ENCODE data around the gene GALNT11.

Gene GALNT11

GRCh38 chr7:152103066-152103465 lies 77.6 kb downstream of the GALNT11 start:
- Histone ChIP-seq H3F3A (ENCODE audit: control insufficient read depth, insufficient read depth) (no peaks in the 10 kb centered on the region), H3K4me3 (ENCODE audit: low read length) (no peak overlapping the region), H3K36me3 (ENCODE audit: control insufficient read depth, low read length) (no peaks in the 10 kb centered on the region), H3K9me3 (ENCODE audit: control insufficient read depth, insufficient read depth, low read length) (no peaks in the 10 kb centered on the region), H3K9me2 (replicated peaks; ENCODE audit: control insufficient read depth, low read length) (no peaks in the 10 kb centered on the region), H3K27ac (ENCODE audit: low read depth, low read length) (no peak overlapping the region), H4K20me1 (ENCODE audit: control insufficient read depth, insufficient read depth, low read depth, low read length) (no peaks in the 10 kb centered on the region), H3K27me3 (ENCODE audit: control insufficient read depth, low read length) (peaks cover 3% of the 10 kb centered on the region; the same call in 1 of the 2 replicates), H3K4me1 (ENCODE audit: control insufficient read depth, low read length) (no peaks in the 10 kb centered on the region), H3K79me2 (ENCODE audit: control insufficient read depth, low read length) (no peaks in the 10 kb centered on the region), H3K4me2 (ENCODE audit: low read length) (no peak overlapping the region)
- TF ChIP-seq EZH2phosphoT487 (IDR thresholded peaks at IDR 0.05; ENCODE audit: borderline replicate concordance, low read length): no peak
- TF ChIP-seq, protein P1, sequence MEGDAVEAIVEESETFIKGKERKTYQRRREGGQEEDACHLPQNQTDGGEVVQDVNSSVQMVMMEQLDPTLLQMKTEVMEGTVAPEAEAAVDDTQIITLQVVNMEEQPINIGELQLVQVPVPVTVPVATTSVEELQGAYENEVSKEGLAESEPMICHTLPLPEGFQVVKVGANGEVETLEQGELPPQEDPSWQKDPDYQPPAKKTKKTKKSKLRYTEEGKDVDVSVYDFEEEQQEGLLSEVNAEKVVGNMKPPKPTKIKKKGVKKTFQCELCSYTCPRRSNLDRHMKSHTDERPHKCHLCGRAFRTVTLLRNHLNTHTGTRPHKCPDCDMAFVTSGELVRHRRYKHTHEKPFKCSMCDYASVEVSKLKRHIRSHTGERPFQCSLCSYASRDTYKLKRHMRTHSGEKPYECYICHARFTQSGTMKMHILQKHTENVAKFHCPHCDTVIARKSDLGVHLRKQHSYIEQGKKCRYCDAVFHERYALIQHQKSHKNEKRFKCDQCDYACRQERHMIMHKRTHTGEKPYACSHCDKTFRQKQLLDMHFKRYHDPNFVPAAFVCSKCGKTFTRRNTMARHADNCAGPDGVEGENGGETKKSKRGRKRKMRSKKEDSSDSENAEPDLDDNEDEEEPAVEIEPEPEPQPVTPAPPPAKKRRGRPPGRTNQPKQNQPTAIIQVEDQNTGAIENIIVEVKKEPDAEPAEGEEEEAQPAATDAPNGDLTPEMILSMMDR (IDR thresholded peaks at IDR 0.05; ENCODE audit: low read depth, low read length, poor library complexity, severe bottlenecking): no peak

DNA sequence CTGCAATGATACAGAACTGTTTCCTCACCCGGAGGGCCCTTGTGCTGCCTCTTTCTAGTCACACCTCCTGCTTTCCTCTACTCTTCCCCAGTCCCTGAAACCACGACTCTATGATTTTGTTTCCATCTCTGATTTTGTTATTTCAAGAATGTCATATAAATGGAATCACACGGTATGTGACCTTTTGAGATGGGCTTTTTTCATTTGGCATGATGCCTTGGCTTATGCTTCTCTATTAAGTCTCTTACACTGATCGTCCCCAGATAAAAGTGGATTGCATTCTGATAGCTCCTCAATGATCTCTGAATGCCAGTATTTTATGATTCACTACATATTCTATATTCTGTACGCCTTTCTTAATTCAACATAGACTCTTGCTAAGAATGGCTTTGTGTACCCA lies 78.2 kb downstream of the GALNT11 start:
- H3K27me3 ChIP-seq (ENCODE audit: control insufficient read depth, low read length): peaks cover under 1% of the 10 kb centered on the region; the same call in 1 of the 2 replicates
- no peaks in the 10 kb centered on the region for H3K36me3 ChIP-seq (ENCODE audit: control insufficient read depth, low read length)
- no peaks in the 10 kb centered on the region for H4K20me1 ChIP-seq (ENCODE audit: control insufficient read depth, insufficient read depth, low read depth, low read length)
- H3K4me2 ChIP-seq (ENCODE audit: low read length): no peak overlapping the region
- no peaks in the 10 kb centered on the region for H3K4me1 ChIP-seq (ENCODE audit: control insufficient read depth, low read length)
- no peak overlapping the region for H3K27ac ChIP-seq (ENCODE audit: low read depth, low read length)
- no peaks in the 10 kb centered on the region for H3K79me2 ChIP-seq (ENCODE audit: control insufficient read depth, low read length)
- no peaks in the 10 kb centered on the region for H3F3A ChIP-seq (ENCODE audit: control insufficient read depth, insufficient read depth)
- H3K9me3 ChIP-seq (ENCODE audit: control insufficient read depth, insufficient read depth, low read length): no peaks in the 10 kb centered on the region
- TF ChIP-seq, protein P1 (IDR thresholded peaks at IDR 0.05; ENCODE audit: low read depth, low read length, poor library complexity, severe bottlenecking): no peak
- no peak for TF ChIP-seq EZH2phosphoT487 (IDR thresholded peaks at IDR 0.05; ENCODE audit: borderline replicate concordance, low read length)
- no peaks in the 10 kb centered on the region for H3K9me2 ChIP-seq (replicated peaks; ENCODE audit: control insufficient read depth, low read length)
- no peak overlapping the region for H3K4me3 ChIP-seq (ENCODE audit: low read length)

DNA sequence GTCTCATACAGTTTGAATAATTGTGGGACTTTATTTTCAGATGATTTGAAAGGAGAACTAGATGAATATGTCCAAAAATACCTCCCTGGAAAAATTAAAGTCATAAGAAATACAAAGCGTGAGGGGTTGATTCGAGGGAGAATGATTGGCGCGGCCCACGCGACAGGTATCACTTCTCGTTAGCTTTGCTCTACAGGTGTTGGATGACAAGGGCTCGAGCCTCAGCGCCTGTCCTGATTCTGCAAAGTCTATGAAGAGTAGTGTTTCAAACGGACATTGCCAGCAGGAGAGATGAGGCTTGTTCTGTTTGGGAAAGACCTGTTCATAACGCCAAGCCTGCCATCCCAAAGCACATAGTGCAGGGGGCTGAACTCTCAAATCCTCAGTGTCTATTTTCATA lies 79.7 kb downstream of the GALNT11 start:
- Histone ChIP-seq H3K4me2 (ENCODE audit: low read length) (no peak overlapping the region), H3K9me2 (replicated peaks; ENCODE audit: control insufficient read depth, low read length) (no peaks in the 10 kb centered on the region), H3K36me3 (ENCODE audit: control insufficient read depth, low read length) (no peaks in the 10 kb centered on the region), H3K27me3 (ENCODE audit: control insufficient read depth, low read length) (no peaks in the 10 kb centered on the region), H3K4me1 (ENCODE audit: control insufficient read depth, low read length) (no peaks in the 10 kb centered on the region), H3K9me3 (ENCODE audit: control insufficient read depth, insufficient read depth, low read length) (no peaks in the 10 kb centered on the region), H4K20me1 (ENCODE audit: control insufficient read depth, insufficient read depth, low read depth, low read length) (no peaks in the 10 kb centered on the region), H3K79me2 (ENCODE audit: control insufficient read depth, low read length) (no peaks in the 10 kb centered on the region), H3K4me3 (ENCODE audit: low read length) (no peak overlapping the region), H3F3A (ENCODE audit: control insufficient read depth, insufficient read depth) (no peaks in the 10 kb centered on the region), H3K27ac (ENCODE audit: low read depth, low read length) (no peak overlapping the region)
- TF ChIP-seq, protein P1 (IDR thresholded peaks at IDR 0.05; ENCODE audit: low read depth, low read length, poor library complexity, severe bottlenecking): no peak
- TF ChIP-seq EZH2phosphoT487 (IDR thresholded peaks at IDR 0.05; ENCODE audit: borderline replicate concordance, low read length): no peak

Data from DOHH2 (cell line).